GM21367 (cell line): Measurements from ENCODE around the gene HOXA10.
A peak's percentile ranks its signal among the peaks of the same experiment; 100 is the strongest.

Experiments
- ATAC-seq: cut with Tn5 transposase; IDR thresholded peaks from one replicate; pipeline ENCODE4 v1.9.1; 2021; ENCODE audit not compliant: unreplicated experiment

HOXA10 gene

GRCh38 chr7:27157702-27158431 lies 16.3 kb downstream of the HOXA10 start:
- ATAC-seq = no peak

- no peak for ATAC-seq
These were observed 17.0 kb downstream of the HOXA10 start for GRCh38 chr7:27156916-27157701.

DNA sequence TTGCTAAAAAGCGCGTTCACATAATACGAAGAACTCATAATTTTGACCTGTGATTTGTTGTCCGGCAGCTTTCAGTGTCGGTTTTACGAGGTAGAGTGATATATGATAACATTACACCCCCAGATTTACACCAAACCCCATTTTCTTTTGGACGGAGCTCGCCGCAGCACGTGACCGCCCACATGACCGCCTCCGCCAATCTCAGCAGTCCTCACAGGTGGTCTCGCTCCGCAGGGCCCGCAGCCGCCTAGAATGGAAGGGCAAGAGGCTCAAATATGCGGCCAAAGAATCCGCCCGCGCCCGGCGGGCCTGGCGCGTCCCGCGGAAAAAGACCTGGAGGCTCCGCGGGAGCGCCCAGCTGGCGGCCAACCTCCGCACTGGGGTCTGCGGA lies 17.6 kb downstream of the HOXA10 start, which contains the start of gene HOXA7:
Gene HOXA7 (minus strand): TSS at position 168 of the 391 bp plus-strand sequence. CDS start 130 bp downstream, at position 38.
- no peak for ATAC-seq

DNA sequence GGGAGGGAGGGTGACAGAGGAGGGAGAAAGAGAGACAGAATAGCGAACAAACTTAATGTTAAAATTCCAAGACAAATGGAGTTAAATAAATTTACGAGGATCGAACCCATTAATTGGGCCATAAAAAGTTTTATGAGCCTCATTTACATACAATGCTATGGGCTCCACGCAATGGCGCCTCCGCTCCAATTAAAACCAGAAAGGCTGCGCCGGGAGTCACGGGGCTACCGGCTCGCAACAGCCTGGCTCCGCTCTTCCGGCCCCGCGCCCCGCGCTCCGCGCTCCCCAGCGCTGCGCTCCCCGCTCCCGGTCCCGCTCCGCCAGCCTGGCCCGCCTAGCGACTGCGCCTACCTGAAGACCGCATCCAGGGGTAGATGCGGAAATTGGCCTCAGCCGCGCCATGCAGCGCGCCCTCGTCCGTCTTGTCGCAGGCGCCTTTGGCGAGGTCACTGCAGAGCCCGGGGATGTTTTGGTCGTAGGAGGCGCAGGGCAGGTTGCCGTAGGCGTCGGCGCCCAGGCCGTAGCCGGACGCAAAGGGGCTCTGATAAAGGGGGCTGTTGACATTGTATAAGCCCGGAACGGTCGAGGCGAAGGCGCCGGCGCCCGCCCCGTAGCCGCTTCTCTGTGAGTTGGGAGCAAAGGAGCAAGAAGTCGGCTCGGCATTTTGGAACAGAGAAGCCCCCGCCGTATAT lies 18.2 kb downstream of the HOXA10 start:
- ATAC-seq = no peak

DNA sequence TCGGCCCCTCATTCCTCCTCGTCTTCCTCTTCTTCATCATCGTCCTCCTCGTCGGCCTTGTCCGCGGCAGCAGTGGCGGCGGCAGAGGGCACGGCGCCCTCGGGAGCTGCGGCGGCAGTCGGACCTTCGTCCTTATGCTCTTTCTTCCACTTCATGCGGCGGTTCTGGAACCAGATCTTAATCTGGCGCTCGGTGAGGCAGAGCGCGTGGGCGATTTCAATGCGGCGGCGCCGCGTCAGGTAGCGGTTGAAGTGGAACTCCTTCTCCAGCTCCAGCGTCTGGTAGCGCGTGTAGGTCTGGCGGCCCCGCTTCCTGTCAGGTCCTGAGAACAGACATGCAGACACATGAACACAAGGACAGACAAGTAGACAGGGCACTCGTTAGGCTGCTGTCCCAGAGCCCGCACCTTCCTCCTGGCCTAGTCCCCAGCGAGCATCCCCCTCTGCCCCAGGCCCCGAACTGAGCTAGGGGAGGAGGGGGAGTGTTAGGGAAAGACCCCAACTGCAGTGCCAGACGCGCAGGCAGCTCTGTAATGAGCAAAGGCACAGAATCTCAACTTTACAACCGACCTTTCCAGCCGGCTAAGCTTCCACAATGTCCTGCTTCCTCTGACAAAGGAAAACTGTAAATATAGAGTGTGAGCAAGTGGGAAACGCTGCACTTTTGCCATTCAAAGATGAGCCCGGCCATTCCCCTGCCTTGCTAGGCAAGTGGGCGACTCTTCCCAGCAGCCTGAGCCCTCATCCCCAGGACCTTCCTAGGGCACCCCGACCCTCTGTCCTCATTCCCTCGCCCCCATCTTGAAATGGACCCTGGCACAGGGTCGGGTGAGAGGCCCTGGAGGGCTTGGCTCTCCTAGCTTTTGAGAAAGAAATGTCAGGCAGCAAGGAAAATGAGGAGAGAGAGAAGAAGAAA lies 19.0 kb downstream of the HOXA10 start:
- no peak for ATAC-seq

GRCh38 chr7:27154369-27154768 lies 19.8 kb downstream of the HOXA10 start:
- ATAC-seq = no peak

- ATAC-seq = no peak
These were observed 20.6 kb downstream of the HOXA10 start for GRCh38 chr7:27153526-27153925.

DNA sequence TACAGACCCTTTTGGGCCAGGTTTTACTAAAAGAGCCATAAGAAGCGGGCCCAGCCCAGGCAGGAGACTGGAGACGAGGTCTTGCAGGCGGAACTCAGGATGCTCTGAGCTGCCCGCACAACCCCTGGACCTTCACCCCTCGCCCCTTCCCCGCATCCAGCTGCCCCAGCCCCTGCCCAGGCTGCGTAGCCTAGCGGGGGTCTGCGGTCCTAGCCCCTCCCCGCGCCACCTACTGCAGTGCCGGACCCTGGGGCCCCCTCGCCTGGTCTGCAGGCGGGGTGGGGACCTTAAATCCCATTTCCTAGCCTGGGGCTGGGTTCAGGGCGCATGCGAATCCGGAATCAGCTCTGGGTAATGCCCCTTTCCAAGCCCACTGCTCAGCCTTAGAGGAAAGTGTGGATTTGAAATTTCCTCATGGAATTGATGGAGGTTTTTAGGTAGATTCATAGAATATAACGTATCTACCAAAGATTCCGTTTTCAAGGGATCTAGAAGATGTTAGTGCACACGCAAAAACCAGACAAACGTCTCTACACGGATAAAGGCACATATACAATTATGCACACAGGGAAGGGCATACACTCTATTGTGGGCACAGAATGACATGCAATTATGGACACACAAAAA lies 21.2 kb downstream of the HOXA10 start:
- ATAC-seq = no peak

- no peak for ATAC-seq
These were observed 21.9 kb downstream of the HOXA10 start, which contains the start of gene HOXA3 for GRCh38 chr7:27151931-27152815. HOXA3 (minus strand) TSS chr7:27152583; CDS start chr7:27110640, 41,943 bp downstream.

DNA sequence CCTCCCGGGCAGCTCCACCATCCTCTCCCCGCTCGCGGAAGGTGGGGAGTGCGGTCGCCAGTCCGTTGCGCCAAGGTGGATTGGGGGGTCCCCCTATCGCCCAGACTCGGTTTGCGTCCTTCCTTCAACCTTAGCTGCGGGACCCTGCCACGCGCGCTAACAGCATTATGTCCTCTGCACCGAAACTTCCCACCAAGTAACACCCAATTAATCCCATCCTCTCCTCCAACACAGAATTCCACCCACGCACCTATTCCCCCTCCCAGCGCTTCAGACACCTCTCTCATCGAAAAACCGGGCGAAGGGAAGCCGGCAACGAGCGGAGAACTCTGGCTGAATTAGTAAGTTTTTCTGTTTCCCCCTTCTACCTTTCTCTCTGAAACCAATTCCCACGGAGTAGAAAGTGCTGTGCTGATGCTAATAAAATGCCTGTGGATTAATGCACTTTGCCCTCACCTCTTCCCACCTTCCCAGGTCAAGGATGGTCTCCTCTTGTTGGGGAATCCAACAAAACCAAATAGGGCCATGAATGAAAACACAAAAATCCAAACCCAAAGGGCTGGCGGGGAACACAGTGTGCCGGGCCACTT lies 22.7 kb downstream of the HOXA10 start:
- ATAC-seq = no peak

DNA sequence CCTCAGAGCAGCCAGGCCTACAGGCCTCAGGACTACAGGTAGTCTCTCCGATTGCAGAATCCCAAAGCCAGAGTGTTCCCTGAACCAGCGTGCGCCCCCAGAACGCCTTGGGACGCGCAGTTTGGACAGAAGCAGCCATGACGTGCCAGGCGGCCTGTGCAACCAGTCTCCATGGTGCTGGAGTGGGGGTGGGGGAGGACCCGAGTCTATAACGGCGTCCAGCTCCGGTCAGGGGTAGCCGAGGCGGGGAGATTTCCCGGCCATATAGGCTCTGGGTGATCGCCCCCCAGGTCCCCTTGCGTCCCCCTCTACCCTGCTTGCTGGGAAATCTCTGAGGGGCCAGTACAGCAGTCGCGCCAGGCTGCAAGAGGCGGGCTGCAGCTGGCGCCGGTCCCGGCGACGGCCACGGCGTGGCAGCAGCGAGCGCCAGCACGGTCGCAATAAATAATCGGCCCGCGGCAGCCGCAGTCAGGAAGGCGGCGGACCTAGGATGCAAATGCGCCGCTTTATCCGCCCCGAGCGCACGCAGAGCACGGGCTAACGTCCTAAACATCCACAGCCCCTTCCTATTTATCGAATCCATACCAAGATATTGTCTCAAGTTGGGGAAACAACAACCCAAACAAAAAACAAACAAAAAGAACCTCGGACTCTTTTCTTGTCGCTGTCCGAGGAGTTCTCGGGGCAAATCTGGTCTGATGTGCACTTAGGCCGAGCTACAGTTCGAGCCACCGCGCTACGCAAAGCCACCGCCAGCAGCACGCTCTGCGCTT lies 23.4 kb downstream of the HOXA10 start:
- peak; percentile 77 for ATAC-seq

DNA sequence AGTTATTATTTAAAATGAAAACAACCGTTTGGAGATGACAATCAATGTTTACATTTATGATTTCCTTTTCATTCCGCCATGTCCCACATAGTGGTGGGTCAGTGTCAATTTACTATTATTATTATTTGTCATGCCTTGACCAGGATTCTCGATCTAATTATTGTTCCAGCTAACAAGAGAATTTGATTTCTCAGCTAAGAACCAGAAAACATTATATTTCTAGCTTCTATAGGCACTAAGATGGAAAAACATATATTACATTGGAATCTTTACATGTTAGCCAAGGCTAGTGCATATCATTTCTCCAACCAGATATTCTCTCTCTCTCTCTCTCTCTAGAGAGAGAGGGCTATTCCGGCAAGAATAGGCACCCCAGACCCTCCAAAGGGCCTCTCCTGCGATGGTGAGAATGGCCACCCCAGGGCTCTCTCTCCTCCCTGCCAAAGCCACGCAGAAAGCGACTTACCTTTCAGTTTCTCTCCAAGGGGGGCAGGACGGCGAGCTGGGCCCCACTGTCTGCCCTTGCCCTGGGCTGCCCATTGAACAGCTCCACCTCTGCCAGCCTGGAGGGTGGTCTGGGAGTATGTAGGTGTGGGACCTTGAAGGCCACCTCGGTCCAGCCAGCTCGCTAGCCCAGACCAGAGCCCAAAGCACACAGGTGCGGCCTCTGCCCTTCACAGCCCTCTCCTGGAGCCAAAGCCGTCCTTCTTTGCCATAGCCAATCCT lies 24.1 kb downstream of the HOXA10 start:
- no peak for ATAC-seq

GRCh38 chr7:27148756-27149641 lies 25.1 kb downstream of the HOXA10 start:
- ATAC-seq = no peak

DNA sequence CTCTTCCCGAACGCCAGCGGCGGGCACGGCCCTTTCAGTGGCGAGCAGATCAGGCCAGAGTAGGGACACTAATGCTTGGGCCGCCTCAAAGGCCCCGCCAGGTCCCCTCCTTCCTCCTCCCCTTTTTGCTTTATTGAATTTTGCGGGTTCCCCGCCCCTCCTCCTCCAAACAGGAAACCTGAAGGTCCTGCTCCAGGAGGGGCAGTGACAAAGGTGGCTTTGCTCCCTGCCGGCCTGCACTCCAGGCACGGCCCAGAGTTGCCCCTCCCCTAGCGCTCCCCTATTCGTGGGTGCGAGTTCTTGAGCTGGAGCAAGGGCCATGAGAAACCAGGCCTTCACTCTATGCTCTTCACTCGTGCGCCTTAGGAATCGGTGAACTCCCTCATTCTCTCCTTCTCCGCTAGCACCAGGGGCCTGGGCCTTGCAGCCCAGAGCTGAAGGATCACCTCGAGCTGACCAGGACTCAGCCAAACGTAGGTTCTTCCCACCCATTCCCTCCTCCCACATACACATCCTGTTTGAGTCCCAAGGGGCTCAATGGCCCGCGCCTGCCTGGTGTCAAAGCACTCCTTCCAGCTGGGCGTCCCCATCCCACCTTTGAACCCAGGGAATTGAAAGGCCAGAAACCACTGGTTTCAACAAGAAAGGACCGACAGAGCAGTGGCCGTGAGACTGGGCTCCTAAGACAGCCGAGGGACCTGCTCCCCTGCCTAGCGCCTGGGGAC lies 25.9 kb downstream of the HOXA10 start:
- ATAC-seq = no peak

DNA sequence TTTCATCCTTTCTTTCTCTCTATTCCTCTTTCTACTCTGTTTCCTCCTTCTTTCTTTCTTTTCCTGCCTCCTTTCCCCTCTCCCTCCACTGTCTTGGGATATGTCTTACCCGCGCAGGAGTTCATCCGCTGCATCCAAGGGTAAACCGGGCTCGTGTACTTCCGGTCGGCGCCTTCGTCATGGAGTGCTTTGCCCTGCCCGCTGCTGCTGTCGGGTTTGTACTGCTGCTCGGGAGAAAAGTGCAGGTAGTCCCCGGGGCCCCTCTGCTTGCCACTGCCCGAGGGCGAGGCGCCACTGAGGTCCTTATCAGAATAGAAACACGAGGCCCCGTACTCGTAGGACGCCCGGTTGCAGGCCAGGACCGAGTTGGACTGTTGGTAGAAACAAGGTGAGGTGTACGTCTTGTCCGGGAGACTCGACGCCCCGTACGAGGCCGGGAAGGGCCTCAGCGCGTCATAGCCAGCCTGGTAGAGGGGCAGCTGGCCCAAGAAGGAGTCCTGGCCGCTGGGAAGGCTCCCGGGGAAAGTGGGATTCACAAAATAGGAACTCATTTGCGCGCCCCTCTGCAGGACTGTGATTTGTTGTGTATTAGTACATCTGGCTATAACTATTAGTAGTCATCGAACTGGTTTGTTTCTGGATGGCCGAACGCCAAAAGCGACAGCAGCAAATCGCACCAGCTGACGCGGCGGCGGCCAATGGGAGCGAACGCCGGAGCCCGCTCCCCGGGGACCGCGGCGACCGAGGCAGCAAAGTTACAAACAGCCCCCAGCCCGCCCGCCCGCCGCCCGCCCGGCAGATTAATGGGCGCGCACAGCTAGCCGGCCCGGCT lies 26.7 kb downstream of the HOXA10 start, which contains the start of gene HOXA6:
Gene HOXA6 (minus strand): TSS at position 576 of the 832 bp plus-strand sequence. CDS start 25 bp downstream, at position 551.
- no peak for ATAC-seq
